Measurements from ENCODE around the gene FAM25C. TPM values are rescaled to one million over a fixed set of nuclear protein-coding genes. Genes with fewer than 3 reads are reported as not detected.
"Not testable (repeated sequence)": the region's sequence is repeated elsewhere in the genome, so short reads cannot be mapped to it uniquely, and the experiment has no call there.

The FAM25C gene
- polyA plus RNA-seq, 1 donor from 2014 or later, result not detected

DNA sequence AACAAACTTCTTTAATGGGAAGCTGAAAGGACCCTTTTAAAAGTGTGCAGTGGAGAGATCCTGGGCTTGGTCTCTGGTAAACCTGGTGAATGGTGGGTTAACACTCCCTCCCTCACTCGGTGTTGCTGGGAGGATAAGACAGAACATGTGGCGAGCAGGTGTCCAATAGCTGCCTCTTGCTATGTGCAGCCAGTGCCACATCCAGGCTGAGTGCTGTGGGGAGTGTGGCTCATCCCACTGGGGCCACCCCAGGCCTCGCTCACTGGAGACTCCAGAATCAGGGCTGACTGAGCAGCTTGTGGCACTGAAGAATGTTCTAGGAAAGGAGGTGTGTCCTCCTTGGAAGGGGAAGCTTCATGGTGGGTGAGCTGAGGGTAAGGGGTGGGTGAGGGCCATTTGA lies 29.5 kb downstream of the FAM25C start:
- H2AFZ ChIP-seq (ENCODE audit: low read depth, low read length); H3K9ac ChIP-seq (ENCODE audit: low read length); H3F3A ChIP-seq (ENCODE audit: insufficient read depth, low read length, poor library complexity, severe bottlenecking); H3K27me3 ChIP-seq (ENCODE audit: insufficient read depth, low read depth, low read length); H3K9me2 ChIP-seq (ENCODE audit: insufficient read depth, low read length); H4K20me1 ChIP-seq (ENCODE audit: insufficient read depth); H3K36me3 ChIP-seq (ENCODE audit: insufficient read depth, low read length); H3K4me2 ChIP-seq (ENCODE audit: low read length); H3K27ac ChIP-seq (ENCODE audit: low read length); H3K79me2 ChIP-seq (replicated peaks; ENCODE audit: insufficient read depth, low read length); H3K9me3 ChIP-seq (ENCODE audit: low read length); H3K4me3 ChIP-seq (ENCODE audit: low read length): not testable (repeated sequence)

DNA sequence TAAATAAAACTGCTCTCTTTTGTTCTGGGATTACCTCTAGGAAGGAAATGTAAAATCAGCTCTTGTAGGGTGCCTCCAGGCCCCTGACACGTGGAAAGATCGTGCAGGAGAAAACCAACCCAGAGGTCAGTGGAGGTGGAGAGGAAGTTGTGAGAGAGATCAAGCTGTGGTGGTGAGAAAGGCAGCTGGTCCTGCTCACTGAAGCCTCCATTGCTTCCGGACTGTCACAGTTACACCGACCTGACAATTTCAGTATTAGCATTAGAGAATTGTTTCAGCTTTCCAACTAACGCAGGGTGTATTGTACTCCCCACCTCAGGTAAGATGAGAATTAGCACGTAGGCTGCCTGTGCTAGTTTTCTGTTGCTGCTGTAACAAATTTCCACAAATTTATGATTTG lies 30.6 kb downstream of the FAM25C start:
- H3K9me3 ChIP-seq (ENCODE audit: low read length); H3F3A ChIP-seq (ENCODE audit: insufficient read depth, low read length, poor library complexity, severe bottlenecking); H3K27me3 ChIP-seq (ENCODE audit: insufficient read depth, low read depth, low read length); H3K9ac ChIP-seq (ENCODE audit: low read length); H3K4me2 ChIP-seq (ENCODE audit: low read length); H3K4me3 ChIP-seq (ENCODE audit: low read length); H4K20me1 ChIP-seq (ENCODE audit: insufficient read depth); H3K27ac ChIP-seq (ENCODE audit: low read length); H3K36me3 ChIP-seq (ENCODE audit: insufficient read depth, low read length); H3K79me2 ChIP-seq (replicated peaks; ENCODE audit: insufficient read depth, low read length); H3K9me2 ChIP-seq (ENCODE audit: insufficient read depth, low read length); H2AFZ ChIP-seq (ENCODE audit: low read depth, low read length): not testable (repeated sequence)

DNA sequence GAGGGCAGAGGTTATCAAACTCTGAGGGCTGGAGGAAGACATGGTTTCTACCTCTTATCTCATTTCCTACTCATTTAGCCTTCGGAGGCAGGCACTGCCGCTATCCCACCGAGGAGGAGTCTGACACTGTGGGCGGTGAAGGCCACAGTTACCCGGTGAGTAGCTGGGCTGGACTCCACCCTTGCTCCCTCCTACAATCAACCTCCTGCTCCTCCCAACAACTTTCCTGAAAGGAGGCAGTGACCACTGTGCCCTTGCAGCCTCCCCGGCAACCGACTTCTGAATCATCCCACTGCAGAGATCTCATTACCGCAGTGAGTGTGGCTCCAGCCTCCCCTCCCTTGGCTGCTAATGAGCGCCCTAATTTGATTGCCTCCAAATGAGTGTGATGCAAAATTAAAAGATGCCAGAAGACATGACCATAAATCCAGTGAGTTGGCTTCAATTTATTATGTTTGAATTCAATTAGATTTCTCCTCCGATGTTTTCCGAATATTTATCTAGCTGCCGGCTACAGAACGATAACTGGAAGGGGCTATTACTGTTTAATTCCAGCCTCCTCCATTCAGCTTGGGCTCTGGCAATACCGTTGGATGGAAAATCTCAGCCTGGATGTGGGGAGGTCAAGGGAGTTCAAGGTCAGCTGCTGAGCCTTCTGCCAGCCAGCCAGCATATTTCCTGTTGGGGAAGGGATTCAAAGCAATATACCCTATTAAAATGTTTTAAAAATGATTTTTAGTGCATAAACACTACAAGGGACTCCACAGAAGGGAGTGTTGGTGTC lies 35.1 kb downstream of the FAM25C start:
- not testable (repeated sequence) for H3K9ac ChIP-seq (ENCODE audit: low read length); H3K4me3 ChIP-seq (ENCODE audit: low read length); H3F3A ChIP-seq (ENCODE audit: insufficient read depth, low read length, poor library complexity, severe bottlenecking); H3K27me3 ChIP-seq (ENCODE audit: insufficient read depth, low read depth, low read length); H3K36me3 ChIP-seq (ENCODE audit: insufficient read depth, low read length); H3K4me2 ChIP-seq (ENCODE audit: low read length); H2AFZ ChIP-seq (ENCODE audit: low read depth, low read length); H3K9me3 ChIP-seq (ENCODE audit: low read length); H3K27ac ChIP-seq (ENCODE audit: low read length); H4K20me1 ChIP-seq (ENCODE audit: insufficient read depth); H3K79me2 ChIP-seq (replicated peaks; ENCODE audit: insufficient read depth, low read length); H3K9me2 ChIP-seq (ENCODE audit: insufficient read depth, low read length)

DNA sequence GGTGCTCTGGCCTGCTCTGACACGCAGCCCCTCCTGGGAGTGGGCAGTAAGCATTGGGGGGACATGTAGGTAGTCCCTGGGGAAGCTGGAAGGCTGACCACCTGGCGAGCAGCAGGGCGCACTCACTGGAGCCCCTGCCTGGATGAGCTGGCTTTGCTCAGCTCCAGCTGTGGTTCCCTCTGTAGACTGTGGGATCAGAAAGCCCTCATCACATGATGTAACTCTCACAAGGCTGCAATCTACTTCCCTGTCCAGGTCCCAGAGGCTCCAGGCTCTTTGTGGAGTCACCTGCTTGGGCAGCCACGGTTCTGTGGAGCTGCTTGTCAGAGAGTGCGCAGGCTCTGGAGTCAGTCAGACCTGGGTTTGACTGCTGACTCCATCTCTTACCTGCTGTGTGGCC lies 36.8 kb downstream of the FAM25C start:
- H3K9me3 ChIP-seq (ENCODE audit: low read length); H2AFZ ChIP-seq (ENCODE audit: low read depth, low read length); H3K79me2 ChIP-seq (replicated peaks; ENCODE audit: insufficient read depth, low read length); H3K4me2 ChIP-seq (ENCODE audit: low read length); H3K27ac ChIP-seq (ENCODE audit: low read length); H3K27me3 ChIP-seq (ENCODE audit: insufficient read depth, low read depth, low read length); H3K4me3 ChIP-seq (ENCODE audit: low read length); H4K20me1 ChIP-seq (ENCODE audit: insufficient read depth); H3K9ac ChIP-seq (ENCODE audit: low read length); H3K9me2 ChIP-seq (ENCODE audit: insufficient read depth, low read length); H3K36me3 ChIP-seq (ENCODE audit: insufficient read depth, low read length); H3F3A ChIP-seq (ENCODE audit: insufficient read depth, low read length, poor library complexity, severe bottlenecking): not testable (repeated sequence)

DNA sequence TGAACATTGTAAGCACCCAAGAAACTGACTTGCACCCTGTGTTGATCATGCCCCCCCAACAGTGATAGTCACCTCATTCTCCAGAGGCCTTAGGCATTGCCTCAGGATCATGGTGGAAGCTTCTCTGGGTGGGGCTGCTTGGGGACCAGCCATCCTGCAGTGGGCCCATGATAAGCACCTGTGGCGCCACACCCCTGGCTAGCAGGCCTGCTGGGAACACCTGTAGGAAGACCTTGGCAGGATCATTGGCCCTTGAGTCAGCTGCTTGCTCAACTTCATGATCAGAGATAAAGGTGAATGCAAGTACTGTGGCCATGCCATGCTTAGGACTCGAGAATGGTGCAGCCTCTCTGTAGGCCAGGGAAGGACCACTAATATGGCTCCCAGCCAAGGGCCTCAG lies 38.9 kb downstream of the FAM25C start:
- not testable (repeated sequence) for H3K27ac ChIP-seq (ENCODE audit: low read length); H3K9me2 ChIP-seq (ENCODE audit: insufficient read depth, low read length); H3K9me3 ChIP-seq (ENCODE audit: low read length); H3K36me3 ChIP-seq (ENCODE audit: insufficient read depth, low read length); H3K4me2 ChIP-seq (ENCODE audit: low read length); H3K27me3 ChIP-seq (ENCODE audit: insufficient read depth, low read depth, low read length); H4K20me1 ChIP-seq (ENCODE audit: insufficient read depth); H3F3A ChIP-seq (ENCODE audit: insufficient read depth, low read length, poor library complexity, severe bottlenecking); H2AFZ ChIP-seq (ENCODE audit: low read depth, low read length); H3K79me2 ChIP-seq (replicated peaks; ENCODE audit: insufficient read depth, low read length); H3K9ac ChIP-seq (ENCODE audit: low read length); H3K4me3 ChIP-seq (ENCODE audit: low read length)

DNA sequence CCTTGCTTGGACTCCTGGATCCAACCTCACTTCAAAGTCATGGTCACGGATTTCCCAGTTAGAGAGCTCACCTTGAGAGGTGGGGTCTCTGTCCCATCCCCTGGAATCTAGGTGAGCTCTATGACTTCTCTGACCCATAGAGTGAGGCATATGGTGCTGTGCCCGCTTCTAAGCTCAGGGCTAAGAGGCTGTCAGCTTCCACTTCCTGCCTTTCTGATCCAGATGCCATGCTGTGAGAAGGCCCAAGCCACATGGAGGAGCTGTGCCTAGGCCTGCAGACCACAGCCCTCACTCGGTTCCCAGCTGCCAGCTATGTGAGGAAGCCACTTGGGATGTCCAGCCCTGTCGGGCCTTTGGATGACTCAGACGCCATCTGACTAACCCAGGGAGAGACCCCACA lies 39.9 kb downstream of the FAM25C start:
- not testable (repeated sequence) for H2AFZ ChIP-seq (ENCODE audit: low read depth, low read length); H3K27ac ChIP-seq (ENCODE audit: low read length); H3K4me2 ChIP-seq (ENCODE audit: low read length); H3K79me2 ChIP-seq (replicated peaks; ENCODE audit: insufficient read depth, low read length); H3K9ac ChIP-seq (ENCODE audit: low read length); H3F3A ChIP-seq (ENCODE audit: insufficient read depth, low read length, poor library complexity, severe bottlenecking); H4K20me1 ChIP-seq (ENCODE audit: insufficient read depth); H3K9me3 ChIP-seq (ENCODE audit: low read length); H3K4me3 ChIP-seq (ENCODE audit: low read length); H3K9me2 ChIP-seq (ENCODE audit: insufficient read depth, low read length); H3K27me3 ChIP-seq (ENCODE audit: insufficient read depth, low read depth, low read length); H3K36me3 ChIP-seq (ENCODE audit: insufficient read depth, low read length)

DNA sequence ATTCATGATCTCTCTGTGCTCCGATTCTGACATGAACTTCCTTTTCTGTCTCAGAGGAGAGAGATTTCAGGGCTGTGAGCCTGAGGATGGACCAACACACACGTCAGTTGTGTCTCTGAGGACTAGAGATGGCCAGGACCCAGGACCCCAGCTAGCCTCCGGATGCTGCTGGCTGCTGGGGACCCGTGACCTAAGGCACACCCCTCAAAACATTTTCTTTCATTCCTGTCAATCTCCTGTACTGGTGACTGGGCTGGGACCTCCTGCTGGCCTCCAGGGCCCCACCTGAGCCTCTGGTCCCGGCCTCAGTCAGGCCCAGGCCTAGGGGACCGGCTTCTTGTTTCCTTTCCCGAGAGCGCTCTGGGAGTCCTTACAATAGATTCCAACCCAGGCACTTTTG lies 42.4 kb downstream of the FAM25C start:
- not testable (repeated sequence) for H3K9me3 ChIP-seq (ENCODE audit: low read length); H3K9ac ChIP-seq (ENCODE audit: low read length); H3K27ac ChIP-seq (ENCODE audit: low read length); H2AFZ ChIP-seq (ENCODE audit: low read depth, low read length); H4K20me1 ChIP-seq (ENCODE audit: insufficient read depth); H3K79me2 ChIP-seq (replicated peaks; ENCODE audit: insufficient read depth, low read length); H3K27me3 ChIP-seq (ENCODE audit: insufficient read depth, low read depth, low read length); H3K36me3 ChIP-seq (ENCODE audit: insufficient read depth, low read length); H3F3A ChIP-seq (ENCODE audit: insufficient read depth, low read length, poor library complexity, severe bottlenecking); H3K9me2 ChIP-seq (ENCODE audit: insufficient read depth, low read length); H3K4me2 ChIP-seq (ENCODE audit: low read length); H3K4me3 ChIP-seq (ENCODE audit: low read length)

DNA sequence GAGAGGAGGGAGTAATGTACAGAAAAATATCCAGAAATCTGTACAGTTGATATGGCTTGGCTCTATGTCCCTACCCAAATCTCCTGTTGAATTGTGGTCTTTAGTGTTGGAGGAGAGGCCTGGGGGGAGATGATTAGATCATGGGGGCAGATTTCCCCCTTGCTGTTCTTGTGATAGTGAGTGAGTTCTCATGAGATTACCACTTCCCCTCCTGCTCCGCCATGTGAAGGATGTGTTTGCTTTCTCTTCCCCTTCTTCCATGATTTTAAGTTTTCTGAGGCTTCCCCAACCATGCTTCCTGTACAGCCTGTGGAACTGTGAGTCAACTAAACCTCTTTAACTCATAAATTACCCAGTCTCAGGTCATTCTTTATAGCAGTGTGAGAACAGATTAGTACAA lies 52.2 kb downstream of the FAM25C start:
- not testable (repeated sequence) for H3K9me2 ChIP-seq (ENCODE audit: insufficient read depth, low read length); H3K36me3 ChIP-seq (ENCODE audit: insufficient read depth, low read length); H3K4me2 ChIP-seq (ENCODE audit: low read length); H3F3A ChIP-seq (ENCODE audit: insufficient read depth, low read length, poor library complexity, severe bottlenecking); H3K4me3 ChIP-seq (ENCODE audit: low read length); H4K20me1 ChIP-seq (ENCODE audit: insufficient read depth); H3K79me2 ChIP-seq (replicated peaks; ENCODE audit: insufficient read depth, low read length); H3K27ac ChIP-seq (ENCODE audit: low read length); H3K9me3 ChIP-seq (ENCODE audit: low read length); H3K27me3 ChIP-seq (ENCODE audit: insufficient read depth, low read depth, low read length); H2AFZ ChIP-seq (ENCODE audit: low read depth, low read length); H3K9ac ChIP-seq (ENCODE audit: low read length)

Measured in neural cell (in vitro differentiated cells).